ENCODE data around the gene EPHA8. TPM values are rescaled to one million over a fixed set of nuclear protein-coding genes. Genes with fewer than 3 reads are reported as not detected.

EPHA8 gene
- polyA plus RNA-seq, 1 of the 3 experiments (the other 2 are of a cell fraction): 0.02 TPM

DNA sequence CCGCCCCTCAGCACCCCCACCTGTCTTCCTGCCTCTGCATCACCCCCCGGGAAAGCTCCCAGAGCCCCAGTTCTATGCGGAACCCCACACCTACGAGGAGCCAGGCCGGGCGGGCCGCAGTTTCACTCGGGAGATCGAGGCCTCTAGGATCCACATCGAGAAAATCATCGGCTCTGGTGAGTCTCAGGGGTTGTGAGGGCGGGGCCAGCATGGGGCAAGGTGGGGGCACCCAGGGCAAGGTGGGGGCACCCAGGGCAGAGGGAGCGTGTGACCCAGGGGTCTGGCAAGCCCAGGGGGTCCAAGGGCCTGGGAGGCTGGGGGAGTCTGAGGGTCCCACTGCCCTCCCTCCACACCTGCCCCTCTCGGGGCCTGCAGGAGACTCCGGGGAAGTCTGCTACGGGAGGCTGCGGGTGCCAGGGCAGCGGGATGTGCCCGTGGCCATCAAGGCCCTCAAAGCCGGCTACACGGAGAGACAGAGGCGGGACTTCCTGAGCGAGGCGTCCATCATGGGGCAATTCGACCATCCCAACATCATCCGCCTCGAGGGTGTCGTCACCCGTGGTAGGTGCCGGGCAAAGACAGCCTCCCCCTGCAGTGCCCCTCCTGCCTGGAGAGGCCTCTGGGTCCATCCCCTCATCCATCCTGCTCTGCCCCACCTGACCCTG lies 34.1 kb downstream of the EPHA8 start:
- Histone ChIP-seq H3K9me3 (no peaks in the 10 kb centered on the region), H3K4me3 (ENCODE audit: low read depth in 2 of 2, low read length in 1 of 2) (no peak overlapping the region), H4K20me1 (ENCODE audit: insufficient read depth) (no peaks in the 10 kb centered on the region), H3K9me2 (no peaks in the 10 kb centered on the region), H3K27me3 (ENCODE audit: insufficient read depth) (peaks cover 3% of the 10 kb centered on the region; the same call in 1 of the 2 replicates), H3K9ac (no peak overlapping the region), H2AFZ (ENCODE audit: low read depth) (no peak overlapping the region), H3K36me3 (replicated peaks in 1 of 2; ENCODE audit: control insufficient read depth in 1 of 2, insufficient read depth in 2 of 2, low read length in 1 of 2) (no peaks in the 10 kb centered on the region), H3K4me2 (no peak overlapping the region), H3K4me1 (ENCODE audit: control insufficient read depth in 1 of 2, insufficient read depth in 2 of 2, low read depth in 1 of 2, low read length in 1 of 2) (peaks cover 0 to 6% of the 10 kb centered on the region in 2 experiments; a peak in 1 of 4 replicates), H3K27ac (ENCODE audit: low read depth in 2 of 2, low read length in 1 of 2) (no peak overlapping the region), H3F3A (replicated peaks; ENCODE audit: insufficient read depth) (no peaks in the 10 kb centered on the region), H3K79me2 (ENCODE audit: insufficient read depth) (no peaks in the 10 kb centered on the region)
- TF ChIP-seq YY1 (IDR thresholded peaks at IDR 0.05; ENCODE audit: low read depth) (no peak), MEF2A (IDR thresholded peaks at IDR 0.05; ENCODE audit: borderline replicate concordance, low read depth) (no peak), SIN3A (IDR thresholded peaks at IDR 0.05; ENCODE audit: borderline replicate concordance, low read depth, low read length) (no peak), NFIC (IDR thresholded peaks at IDR 0.05; ENCODE audit: borderline replicate concordance) (no peak), FOSL2 (IDR thresholded peaks at IDR 0.05; ENCODE audit: borderline replicate concordance, low read depth) (no peak), RAD21 (IDR thresholded peaks at IDR 0.05; ENCODE audit: low read length) (no peak), ELF1 (IDR thresholded peaks at IDR 0.05) (no peak), CHD2 (IDR thresholded peaks at IDR 0.05; ENCODE audit: low read length, partially characterized antibody) (no peak), TCF12 (IDR thresholded peaks at IDR 0.05) (no peak), GATA2 (CRISPR knock-in tag; IDR thresholded peaks at IDR 0.05) (no peak), POLR2AphosphoS5 (IDR thresholded peaks at IDR 0.05; ENCODE audit: low read depth, low read length) (no peak)
- TF ChIP-seq, protein P1, sequence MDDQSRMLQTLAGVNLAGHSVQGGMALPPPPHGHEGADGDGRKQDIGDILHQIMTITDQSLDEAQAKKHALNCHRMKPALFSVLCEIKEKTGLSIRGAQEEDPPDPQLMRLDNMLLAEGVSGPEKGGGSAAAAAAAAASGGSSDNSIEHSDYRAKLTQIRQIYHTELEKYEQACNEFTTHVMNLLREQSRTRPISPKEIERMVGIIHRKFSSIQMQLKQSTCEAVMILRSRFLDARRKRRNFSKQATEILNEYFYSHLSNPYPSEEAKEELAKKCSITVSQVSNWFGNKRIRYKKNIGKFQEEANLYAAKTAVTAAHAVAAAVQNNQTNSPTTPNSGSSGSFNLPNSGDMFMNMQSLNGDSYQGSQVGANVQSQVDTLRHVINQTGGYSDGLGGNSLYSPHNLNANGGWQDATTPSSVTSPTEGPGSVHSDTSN (IDR thresholded peaks at IDR 0.05): no peak
- TF ChIP-seq, protein P2, sequence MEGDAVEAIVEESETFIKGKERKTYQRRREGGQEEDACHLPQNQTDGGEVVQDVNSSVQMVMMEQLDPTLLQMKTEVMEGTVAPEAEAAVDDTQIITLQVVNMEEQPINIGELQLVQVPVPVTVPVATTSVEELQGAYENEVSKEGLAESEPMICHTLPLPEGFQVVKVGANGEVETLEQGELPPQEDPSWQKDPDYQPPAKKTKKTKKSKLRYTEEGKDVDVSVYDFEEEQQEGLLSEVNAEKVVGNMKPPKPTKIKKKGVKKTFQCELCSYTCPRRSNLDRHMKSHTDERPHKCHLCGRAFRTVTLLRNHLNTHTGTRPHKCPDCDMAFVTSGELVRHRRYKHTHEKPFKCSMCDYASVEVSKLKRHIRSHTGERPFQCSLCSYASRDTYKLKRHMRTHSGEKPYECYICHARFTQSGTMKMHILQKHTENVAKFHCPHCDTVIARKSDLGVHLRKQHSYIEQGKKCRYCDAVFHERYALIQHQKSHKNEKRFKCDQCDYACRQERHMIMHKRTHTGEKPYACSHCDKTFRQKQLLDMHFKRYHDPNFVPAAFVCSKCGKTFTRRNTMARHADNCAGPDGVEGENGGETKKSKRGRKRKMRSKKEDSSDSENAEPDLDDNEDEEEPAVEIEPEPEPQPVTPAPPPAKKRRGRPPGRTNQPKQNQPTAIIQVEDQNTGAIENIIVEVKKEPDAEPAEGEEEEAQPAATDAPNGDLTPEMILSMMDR (IDR thresholded peaks at IDR 0.05): no peak
- TF ChIP-seq, protein P3, sequence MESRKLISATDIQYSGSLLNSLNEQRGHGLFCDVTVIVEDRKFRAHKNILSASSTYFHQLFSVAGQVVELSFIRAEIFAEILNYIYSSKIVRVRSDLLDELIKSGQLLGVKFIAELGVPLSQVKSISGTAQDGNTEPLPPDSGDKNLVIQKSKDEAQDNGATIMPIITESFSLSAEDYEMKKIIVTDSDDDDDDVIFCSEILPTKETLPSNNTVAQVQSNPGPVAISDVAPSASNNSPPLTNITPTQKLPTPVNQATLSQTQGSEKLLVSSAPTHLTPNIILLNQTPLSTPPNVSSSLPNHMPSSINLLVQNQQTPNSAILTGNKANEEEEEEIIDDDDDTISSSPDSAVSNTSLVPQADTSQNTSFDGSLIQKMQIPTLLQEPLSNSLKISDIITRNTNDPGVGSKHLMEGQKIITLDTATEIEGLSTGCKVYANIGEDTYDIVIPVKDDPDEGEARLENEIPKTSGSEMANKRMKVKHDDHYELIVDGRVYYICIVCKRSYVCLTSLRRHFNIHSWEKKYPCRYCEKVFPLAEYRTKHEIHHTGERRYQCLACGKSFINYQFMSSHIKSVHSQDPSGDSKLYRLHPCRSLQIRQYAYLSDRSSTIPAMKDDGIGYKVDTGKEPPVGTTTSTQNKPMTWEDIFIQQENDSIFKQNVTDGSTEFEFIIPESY (IDR thresholded peaks at IDR 0.05; ENCODE audit: borderline replicate concordance, low read depth): no peak
- TF ChIP-seq, protein P4, sequence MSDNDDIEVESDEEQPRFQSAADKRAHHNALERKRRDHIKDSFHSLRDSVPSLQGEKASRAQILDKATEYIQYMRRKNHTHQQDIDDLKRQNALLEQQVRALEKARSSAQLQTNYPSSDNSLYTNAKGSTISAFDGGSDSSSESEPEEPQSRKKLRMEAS (IDR thresholded peaks at IDR 0.05; ENCODE audit: low read depth): no peak
- TF ChIP-seq, protein P5, sequence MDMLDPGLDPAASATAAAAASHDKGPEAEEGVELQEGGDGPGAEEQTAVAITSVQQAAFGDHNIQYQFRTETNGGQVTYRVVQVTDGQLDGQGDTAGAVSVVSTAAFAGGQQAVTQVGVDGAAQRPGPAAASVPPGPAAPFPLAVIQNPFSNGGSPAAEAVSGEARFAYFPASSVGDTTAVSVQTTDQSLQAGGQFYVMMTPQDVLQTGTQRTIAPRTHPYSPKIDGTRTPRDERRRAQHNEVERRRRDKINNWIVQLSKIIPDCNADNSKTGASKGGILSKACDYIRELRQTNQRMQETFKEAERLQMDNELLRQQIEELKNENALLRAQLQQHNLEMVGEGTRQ (IDR thresholded peaks at IDR 0.05; ENCODE audit: borderline replicate concordance, low read depth, low read length): no peak
- TF ChIP-seq, protein P6, sequence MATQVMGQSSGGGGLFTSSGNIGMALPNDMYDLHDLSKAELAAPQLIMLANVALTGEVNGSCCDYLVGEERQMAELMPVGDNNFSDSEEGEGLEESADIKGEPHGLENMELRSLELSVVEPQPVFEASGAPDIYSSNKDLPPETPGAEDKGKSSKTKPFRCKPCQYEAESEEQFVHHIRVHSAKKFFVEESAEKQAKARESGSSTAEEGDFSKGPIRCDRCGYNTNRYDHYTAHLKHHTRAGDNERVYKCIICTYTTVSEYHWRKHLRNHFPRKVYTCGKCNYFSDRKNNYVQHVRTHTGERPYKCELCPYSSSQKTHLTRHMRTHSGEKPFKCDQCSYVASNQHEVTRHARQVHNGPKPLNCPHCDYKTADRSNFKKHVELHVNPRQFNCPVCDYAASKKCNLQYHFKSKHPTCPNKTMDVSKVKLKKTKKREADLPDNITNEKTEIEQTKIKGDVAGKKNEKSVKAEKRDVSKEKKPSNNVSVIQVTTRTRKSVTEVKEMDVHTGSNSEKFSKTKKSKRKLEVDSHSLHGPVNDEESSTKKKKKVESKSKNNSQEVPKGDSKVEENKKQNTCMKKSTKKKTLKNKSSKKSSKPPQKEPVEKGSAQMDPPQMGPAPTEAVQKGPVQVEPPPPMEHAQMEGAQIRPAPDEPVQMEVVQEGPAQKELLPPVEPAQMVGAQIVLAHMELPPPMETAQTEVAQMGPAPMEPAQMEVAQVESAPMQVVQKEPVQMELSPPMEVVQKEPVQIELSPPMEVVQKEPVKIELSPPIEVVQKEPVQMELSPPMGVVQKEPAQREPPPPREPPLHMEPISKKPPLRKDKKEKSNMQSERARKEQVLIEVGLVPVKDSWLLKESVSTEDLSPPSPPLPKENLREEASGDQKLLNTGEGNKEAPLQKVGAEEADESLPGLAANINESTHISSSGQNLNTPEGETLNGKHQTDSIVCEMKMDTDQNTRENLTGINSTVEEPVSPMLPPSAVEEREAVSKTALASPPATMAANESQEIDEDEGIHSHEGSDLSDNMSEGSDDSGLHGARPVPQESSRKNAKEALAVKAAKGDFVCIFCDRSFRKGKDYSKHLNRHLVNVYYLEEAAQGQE (IDR thresholded peaks at IDR 0.05; ENCODE audit: low read depth, low read length): no peak
- CTCF ChIA-PET: interaction anchor here (1.1 kb wide), 1 partner anchor 12 kb away, joined by 3 read pairs; no protein-coding TSS in a partner anchor
- DNase-seq: no peak
- WGBS (ENCODE audit: low lambda C conversion rate): 73% methylated on average over 30 of the region's 30 CpGs
- POLR2A ChIA-PET: no interaction called here

Measured in SK-N-SH (cell line).